ACC112 (cell line): ENCODE data around the gene ADAMTS2.

ENCODE experiments used
- H2AFZ ChIP-seq: fragments of 200-600 bp; sonication (generic); one replicate; pipeline ENCODE4 v1.6.0; 2017; ENCODE audit warnings: antibody characterized with exemption, low read length; ENCODE audit not compliant: unreplicated experiment
- H3K27ac ChIP-seq: fragments of 200-600 bp; sonication (generic); 2 replicates; pipeline ENCODE4 v1.5.1; 2014; ENCODE audit warnings: low read depth, mild to moderate bottlenecking, antibody characterized with exemption, low read length, moderate library complexity
- H3K27me3 ChIP-seq: fragments of 200-600 bp; sonication (generic); 2 replicates; pipeline ENCODE4 v1.6.1; 2014; ENCODE audit warnings: mild to moderate bottlenecking, antibody characterized with exemption, low read length, moderate library complexity, mixed read lengths; ENCODE audit not compliant: insufficient read depth
- H3K36me3 ChIP-seq: fragments of 200-600 bp; sonication (generic); 2 replicates; pipeline ENCODE4 v1.6.1; 2016; ENCODE audit warnings: mild to moderate bottlenecking, antibody characterized with exemption, low read length, moderate library complexity, mixed read lengths; ENCODE audit not compliant: insufficient read depth
- H3K4me1 ChIP-seq: fragments of 200-600 bp; sonication (generic); one replicate; pipeline ENCODE4 v1.6.1; 2016; ENCODE audit warnings: low read length, mixed read lengths; ENCODE audit not compliant: insufficient read depth, unreplicated experiment, control insufficient read depth
- H3K4me3 ChIP-seq: fragments of 200-600 bp; sonication (generic); 2 replicates; pipeline ENCODE4 v1.5.1; 2014; ENCODE audit warnings: mild to moderate bottlenecking, low read depth, low read length
- H3K79me2 ChIP-seq: fragments of 200-600 bp; sonication (generic); one replicate; pipeline ENCODE4 v1.6.0; 2016; ENCODE audit warnings: low read length; ENCODE audit not compliant: control insufficient read depth, unreplicated experiment, insufficient read depth

The ADAMTS2 gene

GRCh38 chr5:179263391-179264052 is 81.7 kb downstream of the ADAMTS2 start:
- Histone ChIP-seq H3K36me3 (0 out of 2 replicates have a peak, but pooled peaks cover 4% of the 10 kb centered on the region), H3K27me3 (no peaks in the 10 kb centered on the region), H2AFZ (no peak overlapping the region), H3K4me1 (peaks cover 47% of the 10 kb centered on the region), H3K4me3 (no peak overlapping the region), H3K27ac (no peak overlapping the region), H3K79me2 (peaks cover 49% of the 10 kb centered on the region)

GRCh38 chr5:179262126-179262920 is 82.9 kb downstream of the ADAMTS2 start:
- peaks cover 35% of the 10 kb centered on the region for H3K4me1 ChIP-seq
- peaks cover 43% of the 10 kb centered on the region for H3K79me2 ChIP-seq
- no peaks in the 10 kb centered on the region for H3K27me3 ChIP-seq
- no peaks in the 10 kb centered on the region for H3K36me3 ChIP-seq
- H3K27ac ChIP-seq: no peak overlapping the region
- no peak overlapping the region for H3K4me3 ChIP-seq
- no peak overlapping the region for H2AFZ ChIP-seq

- Histone ChIP-seq H3K27me3 (no peaks in the 10 kb centered on the region), H3K4me1 (peaks cover 27% of the 10 kb centered on the region), H3K36me3 (no peaks in the 10 kb centered on the region), H2AFZ (no peak overlapping the region), H3K79me2 (peaks cover 51% of the 10 kb centered on the region), H3K4me3 (no peak overlapping the region), H3K27ac (no peak overlapping the region)
These were observed 83.7 kb downstream of the ADAMTS2 start for GRCh38 chr5:179261301-179262125.

GRCh38 chr5:179260324-179261070 is 84.8 kb downstream of the ADAMTS2 start:
- H3K79me2 ChIP-seq: peaks cover 54% of the 10 kb centered on the region
- no peak overlapping the region for H3K27ac ChIP-seq
- no peaks in the 10 kb centered on the region for H3K27me3 ChIP-seq
- H3K4me1 ChIP-seq: peaks cover 19% of the 10 kb centered on the region
- no peaks in the 10 kb centered on the region for H3K36me3 ChIP-seq
- no peak overlapping the region for H3K4me3 ChIP-seq
- no peak overlapping the region for H2AFZ ChIP-seq

GRCh38 chr5:179259731-179260323 is 85.4 kb downstream of the ADAMTS2 start:
- Histone ChIP-seq H3K27ac (no peak overlapping the region), H3K4me1 (peaks cover 13% of the 10 kb centered on the region), H3K4me3 (no peak overlapping the region), H2AFZ (no peak overlapping the region), H3K79me2 (peaks cover 51% of the 10 kb centered on the region), H3K36me3 (0 out of 2 replicates have a peak, but pooled peaks cover 3% of the 10 kb centered on the region), H3K27me3 (no peaks in the 10 kb centered on the region)

GRCh38 chr5:179258922-179259730 is 86.1 kb downstream of the ADAMTS2 start:
- Histone ChIP-seq H2AFZ (no peak overlapping the region), H3K4me1 (peaks cover 6% of the 10 kb centered on the region), H3K36me3 (0 out of 2 replicates have a peak, but pooled peaks cover 5% of the 10 kb centered on the region), H3K27me3 (no peaks in the 10 kb centered on the region), H3K79me2 (peaks cover 44% of the 10 kb centered on the region), H3K4me3 (no peak overlapping the region), H3K27ac (no peak overlapping the region)

GRCh38 chr5:179258001-179258921 is 87.0 kb downstream of the ADAMTS2 start:
- Histone ChIP-seq H3K27ac (no peak overlapping the region), H3K36me3 (0 out of 2 replicates have a peak, but pooled peaks cover 5% of the 10 kb centered on the region), H2AFZ (no peak overlapping the region), H3K27me3 (no peaks in the 10 kb centered on the region), H3K4me1 (peaks cover 3% of the 10 kb centered on the region), H3K79me2 (peaks cover 35% of the 10 kb centered on the region), H3K4me3 (no peak overlapping the region)

- Histone ChIP-seq H3K79me2 (peaks cover 35% of the 10 kb centered on the region), H3K4me3 (no peak overlapping the region), H2AFZ (no peak overlapping the region), H3K36me3 (0 out of 2 replicates have a peak, but pooled peaks cover 5% of the 10 kb centered on the region), H3K27me3 (no peaks in the 10 kb centered on the region), H3K4me1 (peaks cover 3% of the 10 kb centered on the region), H3K27ac (no peak overlapping the region)
These were observed 88.0 kb downstream of the ADAMTS2 start for GRCh38 chr5:179257176-179257682.
